ENCODE results near the gene HTRA1. TPM values are rescaled to one million over a fixed set of nuclear protein-coding genes. Genes with fewer than 3 reads are reported as not detected.

HTRA1 gene
- polyA plus RNA-seq, 1 of the 3 experiments (the other 2 are of a cell fraction) = 291 TPM

- no peaks in the 10 kb centered on the region for H3K27me3 ChIP-seq (ENCODE audit: insufficient read depth)
- no peaks in the 10 kb centered on the region for H3K9me2 ChIP-seq
- TF ChIP-seq, protein P1, sequence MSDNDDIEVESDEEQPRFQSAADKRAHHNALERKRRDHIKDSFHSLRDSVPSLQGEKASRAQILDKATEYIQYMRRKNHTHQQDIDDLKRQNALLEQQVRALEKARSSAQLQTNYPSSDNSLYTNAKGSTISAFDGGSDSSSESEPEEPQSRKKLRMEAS (IDR thresholded peaks at IDR 0.05; ENCODE audit: low read depth) = no peak
- no peak for TF ChIP-seq GABPA (IDR thresholded peaks at IDR 0.05; ENCODE audit: low read depth)
- no peak for TF ChIP-seq RCOR1 (IDR thresholded peaks at IDR 0.05; ENCODE audit: low read length)
- no peak for TF ChIP-seq TCF12 (IDR thresholded peaks at IDR 0.05)
- no peak for TF ChIP-seq CHD2 (IDR thresholded peaks at IDR 0.05; ENCODE audit: low read length, partially characterized antibody)
- no peak for TF ChIP-seq FOXM1 (IDR thresholded peaks at IDR 0.05; ENCODE audit: low read depth)
- TF ChIP-seq, protein P2, sequence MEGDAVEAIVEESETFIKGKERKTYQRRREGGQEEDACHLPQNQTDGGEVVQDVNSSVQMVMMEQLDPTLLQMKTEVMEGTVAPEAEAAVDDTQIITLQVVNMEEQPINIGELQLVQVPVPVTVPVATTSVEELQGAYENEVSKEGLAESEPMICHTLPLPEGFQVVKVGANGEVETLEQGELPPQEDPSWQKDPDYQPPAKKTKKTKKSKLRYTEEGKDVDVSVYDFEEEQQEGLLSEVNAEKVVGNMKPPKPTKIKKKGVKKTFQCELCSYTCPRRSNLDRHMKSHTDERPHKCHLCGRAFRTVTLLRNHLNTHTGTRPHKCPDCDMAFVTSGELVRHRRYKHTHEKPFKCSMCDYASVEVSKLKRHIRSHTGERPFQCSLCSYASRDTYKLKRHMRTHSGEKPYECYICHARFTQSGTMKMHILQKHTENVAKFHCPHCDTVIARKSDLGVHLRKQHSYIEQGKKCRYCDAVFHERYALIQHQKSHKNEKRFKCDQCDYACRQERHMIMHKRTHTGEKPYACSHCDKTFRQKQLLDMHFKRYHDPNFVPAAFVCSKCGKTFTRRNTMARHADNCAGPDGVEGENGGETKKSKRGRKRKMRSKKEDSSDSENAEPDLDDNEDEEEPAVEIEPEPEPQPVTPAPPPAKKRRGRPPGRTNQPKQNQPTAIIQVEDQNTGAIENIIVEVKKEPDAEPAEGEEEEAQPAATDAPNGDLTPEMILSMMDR (IDR thresholded peaks at IDR 0.05) = no peak
- TF ChIP-seq, protein P3, sequence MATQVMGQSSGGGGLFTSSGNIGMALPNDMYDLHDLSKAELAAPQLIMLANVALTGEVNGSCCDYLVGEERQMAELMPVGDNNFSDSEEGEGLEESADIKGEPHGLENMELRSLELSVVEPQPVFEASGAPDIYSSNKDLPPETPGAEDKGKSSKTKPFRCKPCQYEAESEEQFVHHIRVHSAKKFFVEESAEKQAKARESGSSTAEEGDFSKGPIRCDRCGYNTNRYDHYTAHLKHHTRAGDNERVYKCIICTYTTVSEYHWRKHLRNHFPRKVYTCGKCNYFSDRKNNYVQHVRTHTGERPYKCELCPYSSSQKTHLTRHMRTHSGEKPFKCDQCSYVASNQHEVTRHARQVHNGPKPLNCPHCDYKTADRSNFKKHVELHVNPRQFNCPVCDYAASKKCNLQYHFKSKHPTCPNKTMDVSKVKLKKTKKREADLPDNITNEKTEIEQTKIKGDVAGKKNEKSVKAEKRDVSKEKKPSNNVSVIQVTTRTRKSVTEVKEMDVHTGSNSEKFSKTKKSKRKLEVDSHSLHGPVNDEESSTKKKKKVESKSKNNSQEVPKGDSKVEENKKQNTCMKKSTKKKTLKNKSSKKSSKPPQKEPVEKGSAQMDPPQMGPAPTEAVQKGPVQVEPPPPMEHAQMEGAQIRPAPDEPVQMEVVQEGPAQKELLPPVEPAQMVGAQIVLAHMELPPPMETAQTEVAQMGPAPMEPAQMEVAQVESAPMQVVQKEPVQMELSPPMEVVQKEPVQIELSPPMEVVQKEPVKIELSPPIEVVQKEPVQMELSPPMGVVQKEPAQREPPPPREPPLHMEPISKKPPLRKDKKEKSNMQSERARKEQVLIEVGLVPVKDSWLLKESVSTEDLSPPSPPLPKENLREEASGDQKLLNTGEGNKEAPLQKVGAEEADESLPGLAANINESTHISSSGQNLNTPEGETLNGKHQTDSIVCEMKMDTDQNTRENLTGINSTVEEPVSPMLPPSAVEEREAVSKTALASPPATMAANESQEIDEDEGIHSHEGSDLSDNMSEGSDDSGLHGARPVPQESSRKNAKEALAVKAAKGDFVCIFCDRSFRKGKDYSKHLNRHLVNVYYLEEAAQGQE (IDR thresholded peaks at IDR 0.05; ENCODE audit: low read depth, low read length) = no peak
- no peak for TF ChIP-seq FOSL2 (IDR thresholded peaks at IDR 0.05; ENCODE audit: borderline replicate concordance, low read depth)
- no peak for TF ChIP-seq TAF1 (IDR thresholded peaks at IDR 0.05; ENCODE audit: borderline replicate concordance, low read depth, low read length)
- TF ChIP-seq PBX3 (IDR thresholded peaks at IDR 0.05) = no peak
- TF ChIP-seq POLR2AphosphoS5 (IDR thresholded peaks at IDR 0.05; ENCODE audit: low read depth, low read length) = no peak
- no peak for TF ChIP-seq RXRA (IDR thresholded peaks at IDR 0.05; ENCODE audit: borderline replicate concordance, low read depth)
- peaks cover 80% of the 10 kb centered on the region for H3K79me2 ChIP-seq (ENCODE audit: insufficient read depth)
- no peak overlapping the region for H2AFZ ChIP-seq (ENCODE audit: low read depth)
- H3K36me3 ChIP-seq (replicated peaks in 1 of 2; ENCODE audit: control insufficient read depth in 1 of 2, insufficient read depth in 2 of 2, low read length in 1 of 2) = no peaks in the 10 kb centered on the region
- no peak overlapping the region for H3K9ac ChIP-seq
- H3K4me2 ChIP-seq = no peak overlapping the region
- H3K4me1 ChIP-seq (ENCODE audit: control insufficient read depth in 1 of 2, insufficient read depth in 2 of 2, low read depth in 1 of 2, low read length in 1 of 2) = peaks cover 1 to 13% of the 10 kb centered on the region in 2 experiments; a peak in 2 of 4 replicates
- H3K27ac ChIP-seq (ENCODE audit: low read depth in 2 of 2, low read length in 1 of 2) = no peak overlapping the region
- 0 out of 2 replicates have a peak, but pooled peaks cover 2% of the 10 kb centered on the region for H4K20me1 ChIP-seq (ENCODE audit: insufficient read depth)
- WGBS (ENCODE audit: low lambda C conversion rate) = 89% methylated on average over 6 of the region's 6 CpGs
- no peaks in the 10 kb centered on the region for H3F3A ChIP-seq (replicated peaks; ENCODE audit: insufficient read depth)
- no peaks in the 10 kb centered on the region for H3K9me3 ChIP-seq
- no peak overlapping the region for H3K4me3 ChIP-seq (ENCODE audit: low read depth in 2 of 2, low read length in 1 of 2)
- DNase-seq = no peak
- ChIA-PET CTCF (interaction anchor here (1.3 to 1.4 kb wide), 2 partner anchors 11 to 22 kb away, joined by 3 read pairs; no protein-coding TSS in a partner anchor), POLR2A (no interaction called here)
Measured at GRCh38 chr10:122481296-122482056, 20.1 kb downstream of the HTRA1 start.

Measured in SK-N-SH (cell line).